NCI-H2196 treated with DMSO at 0.1 percent for 48 hours (cell line): ENCODE results near the gene GIPC3.

Source experiments
- DNase-seq: peaks from one replicate; lab custom pipeline; 2025; ENCODE audit not compliant: unreplicated experiment; lab: John Stamatoyannopoulos, UW

GIPC3 gene

DNA sequence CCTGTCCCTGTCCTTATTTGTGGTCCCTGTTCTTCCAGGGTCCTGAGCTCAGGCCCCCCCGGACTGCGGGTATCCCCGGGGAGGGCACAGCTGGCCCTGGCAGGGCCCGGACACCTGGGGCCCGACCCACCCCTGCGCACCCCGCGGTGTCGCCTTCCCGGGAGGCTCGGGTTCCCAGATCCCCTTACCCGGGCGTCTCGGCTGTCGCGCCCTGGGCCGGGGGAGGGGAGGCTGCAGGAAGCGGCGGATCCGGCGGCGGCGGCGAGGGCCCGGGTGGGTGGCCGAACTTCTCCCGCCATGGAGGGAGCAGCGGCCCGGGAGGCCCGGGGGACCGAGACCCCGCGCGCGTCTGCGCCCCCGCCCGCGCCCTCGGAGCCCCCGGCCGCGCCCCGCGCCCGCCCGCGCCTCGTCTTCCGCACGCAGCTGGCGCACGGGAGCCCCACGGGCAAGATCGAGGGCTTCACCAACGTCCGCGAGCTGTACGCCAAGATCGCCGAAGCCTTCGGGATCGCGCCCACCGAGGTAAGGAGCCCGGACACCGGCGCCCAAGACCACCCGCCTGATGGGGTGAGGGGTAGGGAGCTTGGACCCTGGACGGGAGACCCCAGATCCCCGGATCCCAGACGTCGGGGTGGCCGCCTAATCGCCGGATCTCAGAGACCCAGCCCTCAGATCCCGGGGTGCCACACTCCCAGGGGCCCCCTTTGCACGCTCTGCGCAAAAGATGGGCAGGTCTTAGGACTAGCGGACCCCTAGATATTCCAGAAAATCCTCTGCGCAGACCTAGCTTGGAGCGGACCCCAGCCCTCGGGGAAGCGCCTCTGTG lies at the start of gene GIPC3:
GIPC3 (plus strand) TSS at position 178 of the 826 bp plus-strand sequence; CDS start at position 298, 120 bp downstream.
- DNase-seq: no peak

GRCh38 chr19:3535563-3535965 lies 49.7 kb upstream of the GIPC3 start:
- no peak for DNase-seq

DNA sequence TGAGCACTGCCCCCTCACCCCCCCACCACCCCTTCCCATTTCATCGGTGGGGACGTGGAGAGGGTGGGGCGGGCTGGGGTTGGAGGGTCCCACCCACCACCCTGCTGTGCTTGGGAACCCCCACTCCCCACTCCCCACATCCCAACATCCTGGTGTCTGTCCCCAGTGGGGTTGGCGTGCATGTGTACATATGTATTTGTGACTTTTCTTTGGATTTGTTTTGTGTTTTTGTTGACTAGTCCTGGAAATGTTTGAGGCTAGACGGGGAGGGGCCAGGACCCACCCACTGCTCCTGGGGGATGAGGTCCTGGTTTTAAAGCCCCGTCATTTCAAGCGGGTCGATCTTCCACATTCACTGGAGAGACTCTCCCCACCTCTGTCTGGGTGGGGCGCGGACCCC lies 49.3 kb upstream of the GIPC3 start:
- DNase-seq: no peak

- no peak for DNase-seq
These were observed 48.7 kb upstream of the GIPC3 start for GRCh38 chr19:3536429-3537100.

- no peak for DNase-seq
These were observed 48.2 kb upstream of the GIPC3 start for GRCh38 chr19:3537101-3537437.

GRCh38 chr19:3537438-3538240 lies 47.6 kb upstream of the GIPC3 start:
- DNase-seq: no peak

- DNase-seq: no peak
These were observed 46.9 kb upstream of the GIPC3 start for GRCh38 chr19:3538258-3538929.

- no peak for DNase-seq
These were observed 46.1 kb upstream of the GIPC3 start, which contains the start of gene TEKTIP1 for GRCh38 chr19:3538965-3539755. Gene TEKTIP1 (plus strand): TSS chr19:3539174. CDS start chr19:3539178, 4 bp downstream.

- DNase-seq: no peak
These were observed 45.5 kb upstream of the GIPC3 start for GRCh38 chr19:3539756-3540118.

GRCh38 chr19:3543150-3544057 lies 41.9 kb upstream of the GIPC3 start:
- DNase-seq: no peak

DNA sequence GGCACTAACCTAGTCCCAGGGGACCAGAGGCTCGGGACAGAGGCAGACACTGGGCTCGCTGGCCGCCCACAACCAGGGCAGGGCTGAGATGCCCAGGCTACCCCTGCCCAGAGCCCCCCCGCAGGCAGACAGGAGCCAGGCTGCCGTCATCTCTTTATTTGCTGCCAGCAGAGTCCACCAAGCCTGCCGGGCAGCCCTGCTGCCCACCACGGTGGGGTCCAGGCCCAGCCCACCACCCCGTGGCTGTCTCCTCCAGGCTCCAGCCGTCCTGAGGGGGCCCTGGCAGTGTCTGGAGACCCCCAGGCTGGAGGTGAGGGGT lies 41.3 kb upstream of the GIPC3 start:
- DNase-seq: no peak

- DNase-seq: no peak
These were observed 40.3 kb upstream of the GIPC3 start for GRCh38 chr19:3544742-3545668.

- DNase-seq: no peak
These were observed 39.6 kb upstream of the GIPC3 start for GRCh38 chr19:3545669-3546034.

GRCh38 chr19:3546119-3546518 lies 39.2 kb upstream of the GIPC3 start:
- no peak for DNase-seq

GRCh38 chr19:3547301-3547731 lies 38.0 kb upstream of the GIPC3 start:
- no peak for DNase-seq

GRCh38 chr19:3547767-3548282 lies 37.5 kb upstream of the GIPC3 start:
- DNase-seq: no peak

DNA sequence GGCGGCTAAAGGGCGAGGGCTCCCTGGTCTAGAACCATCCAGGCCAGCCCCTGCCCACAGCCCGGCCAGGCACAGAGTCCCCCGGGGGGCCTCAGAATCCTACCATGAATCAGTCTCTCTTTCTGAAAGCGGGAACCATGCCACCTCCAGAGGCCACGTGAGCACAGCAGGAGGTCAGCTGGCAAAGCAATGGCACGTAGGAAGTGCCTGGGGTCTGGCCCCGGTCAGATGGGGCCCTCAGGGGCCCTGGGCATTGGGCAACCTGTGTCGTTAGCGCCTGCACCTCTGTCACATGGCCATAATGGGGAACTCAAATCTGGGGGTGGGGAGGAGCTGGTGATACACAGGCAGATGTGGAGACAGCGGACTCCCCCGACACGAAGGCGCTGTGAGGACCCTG lies 36.7 kb upstream of the GIPC3 start:
- no peak for DNase-seq

GRCh38 chr19:3549816-3550215 lies 35.5 kb upstream of the GIPC3 start:
- DNase-seq: no peak
